ENCODE measurements around the gene NUS1. TPM values are rescaled to one million over a fixed set of nuclear protein-coding genes. Genes with fewer than 3 reads are reported as not detected.

Gene NUS1
- polyA plus RNA-seq, 1 experiment: 6.3 TPM

DNA sequence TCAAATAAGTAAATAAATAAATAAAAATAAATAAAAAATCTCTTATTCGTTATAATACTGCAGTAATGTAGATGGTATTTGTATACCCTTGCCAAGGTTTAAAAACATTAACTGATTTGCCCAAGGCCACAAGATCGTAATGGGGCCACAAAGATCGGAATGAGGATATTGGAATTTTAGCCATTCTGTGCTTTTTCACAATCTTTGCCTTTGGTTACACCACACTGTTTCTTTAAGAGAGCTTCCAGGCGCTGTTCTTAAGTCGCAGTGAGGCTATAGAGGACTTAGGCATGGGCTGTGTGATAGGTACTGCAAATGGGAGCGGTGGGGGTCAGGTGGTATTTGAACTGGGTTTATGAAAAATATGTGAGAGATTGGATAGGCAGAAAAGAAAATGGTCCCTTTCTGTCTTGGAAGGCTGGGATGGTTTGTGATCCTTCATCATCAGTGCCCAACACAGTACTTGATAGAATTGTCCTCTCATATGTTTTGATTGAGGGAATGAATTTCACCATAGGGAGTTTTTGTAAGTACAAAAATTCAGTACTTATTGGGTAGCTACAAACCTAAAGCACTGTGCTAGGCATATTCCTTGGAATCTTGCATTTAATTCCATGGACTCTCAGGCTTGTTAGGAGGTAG, 1.4 kb downstream of the NUS1 start:
- CTCF ChIA-PET: interaction anchor here (0.6 kb wide), 1 partner anchor 15 kb away, joined by 3 read pairs; no protein-coding TSS in a partner anchor
- no peaks in the 10 kb centered on the region for H3K36me3 ChIP-seq (ENCODE audit: control insufficient read depth, insufficient read depth, low read length)
- TF ChIP-seq, protein P1, sequence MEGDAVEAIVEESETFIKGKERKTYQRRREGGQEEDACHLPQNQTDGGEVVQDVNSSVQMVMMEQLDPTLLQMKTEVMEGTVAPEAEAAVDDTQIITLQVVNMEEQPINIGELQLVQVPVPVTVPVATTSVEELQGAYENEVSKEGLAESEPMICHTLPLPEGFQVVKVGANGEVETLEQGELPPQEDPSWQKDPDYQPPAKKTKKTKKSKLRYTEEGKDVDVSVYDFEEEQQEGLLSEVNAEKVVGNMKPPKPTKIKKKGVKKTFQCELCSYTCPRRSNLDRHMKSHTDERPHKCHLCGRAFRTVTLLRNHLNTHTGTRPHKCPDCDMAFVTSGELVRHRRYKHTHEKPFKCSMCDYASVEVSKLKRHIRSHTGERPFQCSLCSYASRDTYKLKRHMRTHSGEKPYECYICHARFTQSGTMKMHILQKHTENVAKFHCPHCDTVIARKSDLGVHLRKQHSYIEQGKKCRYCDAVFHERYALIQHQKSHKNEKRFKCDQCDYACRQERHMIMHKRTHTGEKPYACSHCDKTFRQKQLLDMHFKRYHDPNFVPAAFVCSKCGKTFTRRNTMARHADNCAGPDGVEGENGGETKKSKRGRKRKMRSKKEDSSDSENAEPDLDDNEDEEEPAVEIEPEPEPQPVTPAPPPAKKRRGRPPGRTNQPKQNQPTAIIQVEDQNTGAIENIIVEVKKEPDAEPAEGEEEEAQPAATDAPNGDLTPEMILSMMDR (IDR thresholded peaks at IDR 0.05; ENCODE audit: insufficient read depth, low read depth, low read length): no peak
- no peaks in the 10 kb centered on the region for H3K27me3 ChIP-seq (ENCODE audit: control insufficient read depth, insufficient read depth, low read length)
- no peak for DNase-seq (ENCODE audit: low read depth)
- peak overlapping the region; percentile 87 for H3K4me3 ChIP-seq (ENCODE audit: low read depth, low read length)
- POLR2A ChIA-PET: interaction anchor here (0.6 kb wide), 1 partner anchor 11 kb away, joined by 3 read pairs; no protein-coding TSS in a partner anchor

DNA sequence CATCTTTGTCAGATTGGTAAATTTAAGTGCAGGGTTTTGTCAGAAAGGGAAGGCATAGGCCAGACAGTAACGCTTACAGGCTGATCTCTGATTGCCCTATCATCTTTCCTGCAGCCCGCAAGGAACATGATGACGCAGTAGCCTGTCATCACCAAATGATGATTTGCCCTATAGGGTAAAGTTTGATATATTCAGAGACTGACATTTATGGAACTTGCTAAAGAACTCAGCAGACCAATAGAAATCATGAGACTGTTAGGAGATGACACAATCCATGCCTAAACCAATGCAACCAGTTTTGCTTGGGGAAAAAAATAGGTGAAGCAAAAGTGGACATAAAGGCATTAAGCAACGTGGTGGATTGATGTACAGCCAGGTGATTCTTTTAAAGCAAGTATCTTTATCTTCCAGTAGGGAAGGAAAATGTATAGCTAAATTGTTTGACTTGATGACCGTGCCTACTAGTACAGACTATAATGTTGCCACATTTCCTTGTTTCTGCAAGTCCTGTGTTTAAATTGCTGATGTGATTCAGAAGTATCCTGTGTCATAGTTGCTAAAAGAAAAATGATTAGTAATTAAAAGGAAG, 2.4 kb downstream of the NUS1 start:
- Histone ChIP-seq H3K36me3 (ENCODE audit: control insufficient read depth, insufficient read depth, low read length) (no peaks in the 10 kb centered on the region), H3K4me3 (ENCODE audit: low read depth, low read length) (no peak overlapping the region), H3K27me3 (ENCODE audit: control insufficient read depth, insufficient read depth, low read length) (no peaks in the 10 kb centered on the region)
- TF ChIP-seq, protein P1 (IDR thresholded peaks at IDR 0.05; ENCODE audit: insufficient read depth, low read depth, low read length): no peak
- POLR2A ChIA-PET: no interaction called here
- CTCF ChIA-PET: no interaction called here
- DNase-seq (ENCODE audit: low read depth): no peak

DNA sequence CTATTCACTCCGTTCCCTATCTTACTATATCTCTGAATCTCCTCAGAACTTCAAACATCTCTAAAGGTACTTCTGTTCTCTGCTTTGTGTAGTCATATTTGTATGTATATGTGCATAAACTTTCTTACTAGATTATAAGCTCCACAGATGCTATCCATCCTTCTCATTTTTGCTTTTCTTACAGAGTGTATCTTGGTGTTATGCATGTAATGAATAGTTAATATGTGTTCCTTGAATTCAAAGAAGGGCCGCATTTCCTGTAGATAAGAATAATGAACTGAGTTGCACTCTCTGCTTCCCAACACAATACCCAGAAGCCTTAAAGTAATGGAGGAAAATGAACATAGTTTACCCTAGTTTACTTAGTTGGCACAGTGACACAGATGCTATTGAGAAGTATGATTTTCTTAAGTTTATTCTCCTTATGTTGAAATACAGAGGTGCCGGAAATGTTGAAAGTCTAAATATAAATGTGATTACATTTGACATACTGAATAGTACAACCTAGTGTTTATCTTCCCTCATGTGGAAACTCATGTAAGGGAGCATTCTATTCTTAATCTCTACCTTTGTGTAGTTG, 6.0 kb downstream of the NUS1 start:
- TF ChIP-seq, protein P1 (IDR thresholded peaks at IDR 0.05; ENCODE audit: insufficient read depth, low read depth, low read length): no peak
- Histone ChIP-seq H3K27me3 (ENCODE audit: control insufficient read depth, insufficient read depth, low read length) (no peaks in the 10 kb centered on the region), H3K4me3 (ENCODE audit: low read depth, low read length) (no peak overlapping the region), H3K36me3 (ENCODE audit: control insufficient read depth, insufficient read depth, low read length) (no peaks in the 10 kb centered on the region)
- POLR2A ChIA-PET: no interaction called here
- CTCF ChIA-PET: interaction anchor here (1.3 kb wide), 1 partner anchor 9 kb away, joined by 3 read pairs; no protein-coding TSS in a partner anchor
- no peak for DNase-seq (ENCODE audit: low read depth)

DNA sequence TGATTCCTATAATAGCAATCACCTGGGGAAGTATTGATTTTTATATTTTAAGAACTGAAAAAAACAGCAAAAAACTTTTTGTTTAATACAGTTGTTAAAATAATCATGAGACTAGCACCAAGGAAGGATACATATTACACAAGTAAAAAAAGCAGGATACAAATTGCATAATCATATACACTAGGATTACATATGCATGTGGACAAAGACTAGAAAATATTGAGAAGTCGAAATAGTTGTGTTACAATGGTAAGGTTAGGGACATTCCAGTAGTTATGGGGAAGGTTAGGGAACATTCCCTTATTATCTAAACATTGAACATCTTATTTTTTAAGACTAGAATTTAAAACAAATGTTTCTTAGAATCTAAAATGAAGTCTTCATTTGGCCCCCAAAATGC, 9.5 kb downstream of the NUS1 start:
- no peaks in the 10 kb centered on the region for H3K27me3 ChIP-seq (ENCODE audit: control insufficient read depth, insufficient read depth, low read length)
- no peak overlapping the region for H3K4me3 ChIP-seq (ENCODE audit: low read depth, low read length)
- ChIA-PET CTCF (no interaction called here), POLR2A (no interaction called here)
- TF ChIP-seq, protein P1 (IDR thresholded peaks at IDR 0.05; ENCODE audit: insufficient read depth, low read depth, low read length): no peak
- DNase-seq (ENCODE audit: low read depth): no peak
- no peaks in the 10 kb centered on the region; the same call in 1 of the 2 replicates for H3K36me3 ChIP-seq (ENCODE audit: control insufficient read depth, insufficient read depth, low read length)

DNA sequence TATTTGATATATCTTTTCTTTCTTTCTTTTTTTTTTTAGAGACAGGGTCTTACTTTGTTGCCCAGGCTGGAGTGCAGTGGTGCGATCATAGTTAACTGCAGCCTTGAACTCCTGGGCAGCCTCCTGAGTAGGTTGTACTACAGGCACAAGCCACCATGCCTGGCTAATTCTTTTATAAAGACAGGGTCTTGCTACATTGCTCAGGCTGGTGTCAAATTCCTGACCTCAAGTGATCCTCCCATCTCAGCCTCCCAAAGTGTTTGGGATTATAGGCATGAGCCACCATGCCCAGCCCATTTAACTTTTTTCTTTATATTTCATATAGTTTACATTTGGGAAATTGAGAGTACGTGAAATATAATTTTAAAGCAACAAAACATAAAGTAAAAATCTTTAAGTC, 10.1 kb downstream of the NUS1 start:
- H3K27me3 ChIP-seq (ENCODE audit: control insufficient read depth, insufficient read depth, low read length): no peaks in the 10 kb centered on the region
- no peak for DNase-seq (ENCODE audit: low read depth)
- POLR2A ChIA-PET: no interaction called here
- TF ChIP-seq, protein P1 (IDR thresholded peaks at IDR 0.05; ENCODE audit: insufficient read depth, low read depth, low read length): no peak
- H3K36me3 ChIP-seq (ENCODE audit: control insufficient read depth, insufficient read depth, low read length): no peaks in the 10 kb centered on the region; the same call in 1 of the 2 replicates
- no peak overlapping the region for H3K4me3 ChIP-seq (ENCODE audit: low read depth, low read length)
- CTCF ChIA-PET: no interaction called here
